Measurements from ENCODE around the gene CFAP74. TPM values are rescaled to one million over a fixed set of nuclear protein-coding genes. Genes with fewer than 3 reads are reported as not detected.

Gene CFAP74
- total RNA-seq, 2 experiments from 2014 or later = not detected

GRCh38 chr1:1929639-1930545, 73.7 kb downstream of the CFAP74 start:
- POLR2A ChIA-PET = no interaction called here
- H3K27ac Mint-ChIP-seq = no peak overlapping the region
- H3K9me3 Mint-ChIP-seq = peaks cover 11% of the 10 kb centered on the region
- no peaks in the 10 kb centered on the region for H3K4me1 Mint-ChIP-seq
- H3K27me3 Mint-ChIP-seq = no peaks in the 10 kb centered on the region
- no peak overlapping the region for H3K4me3 Mint-ChIP-seq
- no peak for DNase-seq
- H3K36me3 Mint-ChIP-seq = no peaks in the 10 kb centered on the region
- no peak for ATAC-seq (ENCODE audit: low read depth)

GRCh38 chr1:1929102-1929638, 74.4 kb downstream of the CFAP74 start:
- Mint-ChIP-seq H3K36me3 (no peaks in the 10 kb centered on the region), H3K9me3 (peaks cover 6% of the 10 kb centered on the region), H3K27me3 (no peaks in the 10 kb centered on the region), H3K27ac (no peak overlapping the region), H3K4me1 (no peaks in the 10 kb centered on the region), H3K4me3 (no peak overlapping the region)
- POLR2A ChIA-PET = no interaction called here
- no peak for ATAC-seq (ENCODE audit: low read depth)
- DNase-seq = no peak

GRCh38 chr1:1928231-1929101, 75.1 kb downstream of the CFAP74 start:
- ATAC-seq (ENCODE audit: low read depth) = no peak
- no peaks in the 10 kb centered on the region for H3K36me3 Mint-ChIP-seq
- no peak overlapping the region for H3K4me3 Mint-ChIP-seq
- POLR2A ChIA-PET = interaction anchor here (0.6 kb wide), 1 partner anchor 66 kb away, joined by 3 read pairs; no protein-coding TSS in a partner anchor
- DNase-seq = no peak
- no peak overlapping the region for H3K27ac Mint-ChIP-seq
- H3K4me1 Mint-ChIP-seq = no peaks in the 10 kb centered on the region
- peaks cover under 1% of the 10 kb centered on the region for H3K9me3 Mint-ChIP-seq
- no peaks in the 10 kb centered on the region for H3K27me3 Mint-ChIP-seq

- no peaks in the 10 kb centered on the region for H3K9me3 Mint-ChIP-seq
- DNase-seq (no peak), ATAC-seq (ENCODE audit: low read depth) (no peak)
- H3K4me3 Mint-ChIP-seq = no peak overlapping the region
- no peaks in the 10 kb centered on the region for H3K36me3 Mint-ChIP-seq
- POLR2A ChIA-PET = interaction anchor here (0.6 kb wide), 1 partner anchor 66 kb away, joined by 3 read pairs; no protein-coding TSS in a partner anchor
- H3K4me1 Mint-ChIP-seq = no peaks in the 10 kb centered on the region
- H3K27me3 Mint-ChIP-seq = no peaks in the 10 kb centered on the region
- no peak overlapping the region for H3K27ac Mint-ChIP-seq
Observed at GRCh38 chr1:1927751-1928150, 75.8 kb downstream of the CFAP74 start.

- no peak overlapping the region for H3K27ac Mint-ChIP-seq
- POLR2A ChIA-PET = no interaction called here
- no peaks in the 10 kb centered on the region for H3K4me1 Mint-ChIP-seq
- H3K27me3 Mint-ChIP-seq = no peaks in the 10 kb centered on the region
- ATAC-seq (ENCODE audit: low read depth) (no peak), DNase-seq (no peak)
- no peaks in the 10 kb centered on the region for H3K9me3 Mint-ChIP-seq
- no peaks in the 10 kb centered on the region for H3K36me3 Mint-ChIP-seq
- H3K4me3 Mint-ChIP-seq = no peak overlapping the region
Observed at GRCh38 chr1:1926886-1927660, 76.5 kb downstream of the CFAP74 start.

GRCh38 chr1:1926346-1926811, 77.2 kb downstream of the CFAP74 start:
- Mint-ChIP-seq H3K9me3 (no peaks in the 10 kb centered on the region), H3K27ac (no peak overlapping the region), H3K36me3 (no peaks in the 10 kb centered on the region), H3K27me3 (no peaks in the 10 kb centered on the region), H3K4me3 (no peak overlapping the region), H3K4me1 (no peaks in the 10 kb centered on the region)
- ATAC-seq (ENCODE audit: low read depth) = no peak
- no peak for DNase-seq
- POLR2A ChIA-PET = no interaction called here

GRCh38 chr1:1925437-1926345, 77.9 kb downstream of the CFAP74 start:
- no peaks in the 10 kb centered on the region for H3K4me1 Mint-ChIP-seq
- no peaks in the 10 kb centered on the region for H3K27me3 Mint-ChIP-seq
- ATAC-seq (ENCODE audit: low read depth) (no peak), DNase-seq (no peak)
- no peaks in the 10 kb centered on the region for H3K36me3 Mint-ChIP-seq
- H3K27ac Mint-ChIP-seq = no peak overlapping the region
- H3K4me3 Mint-ChIP-seq = no peak overlapping the region
- POLR2A ChIA-PET = no interaction called here
- no peaks in the 10 kb centered on the region for H3K9me3 Mint-ChIP-seq

- Mint-ChIP-seq H3K9me3 (no peaks in the 10 kb centered on the region), H3K4me1 (no peaks in the 10 kb centered on the region), H3K4me3 (no peak overlapping the region), H3K27ac (no peak overlapping the region), H3K36me3 (no peaks in the 10 kb centered on the region), H3K27me3 (no peaks in the 10 kb centered on the region)
- POLR2A ChIA-PET = no interaction called here
- ATAC-seq (ENCODE audit: low read depth) = no peak
- DNase-seq = no peak
Observed at GRCh38 chr1:1924849-1925248, 78.7 kb downstream of the CFAP74 start.

- no peaks in the 10 kb centered on the region for H3K9me3 Mint-ChIP-seq
- no peak overlapping the region for H3K27ac Mint-ChIP-seq
- POLR2A ChIA-PET = no interaction called here
- H3K4me3 Mint-ChIP-seq = no peak overlapping the region
- no peaks in the 10 kb centered on the region for H3K4me1 Mint-ChIP-seq
- ATAC-seq (ENCODE audit: low read depth) = no peak
- H3K36me3 Mint-ChIP-seq = no peaks in the 10 kb centered on the region
- DNase-seq = no peak
- H3K27me3 Mint-ChIP-seq = no peaks in the 10 kb centered on the region
Observed at GRCh38 chr1:1924386-1924785, 79.2 kb downstream of the CFAP74 start.

- H3K27me3 Mint-ChIP-seq = no peaks in the 10 kb centered on the region
- no peak overlapping the region for H3K27ac Mint-ChIP-seq
- POLR2A ChIA-PET = no interaction called here
- no peaks in the 10 kb centered on the region for H3K9me3 Mint-ChIP-seq
- ATAC-seq (ENCODE audit: low read depth) (no peak), DNase-seq (no peak)
- no peaks in the 10 kb centered on the region for H3K4me1 Mint-ChIP-seq
- H3K4me3 Mint-ChIP-seq = no peak overlapping the region
- H3K36me3 Mint-ChIP-seq = no peaks in the 10 kb centered on the region
Observed at GRCh38 chr1:1922956-1923833, 80.4 kb downstream of the CFAP74 start.

- no peaks in the 10 kb centered on the region for H3K36me3 Mint-ChIP-seq
- POLR2A ChIA-PET = no interaction called here
- no peaks in the 10 kb centered on the region for H3K27me3 Mint-ChIP-seq
- no peak overlapping the region for H3K27ac Mint-ChIP-seq
- ATAC-seq (ENCODE audit: low read depth) (no peak), DNase-seq (no peak)
- no peaks in the 10 kb centered on the region for H3K4me1 Mint-ChIP-seq
- H3K4me3 Mint-ChIP-seq = no peak overlapping the region
- no peaks in the 10 kb centered on the region for H3K9me3 Mint-ChIP-seq
Observed at GRCh38 chr1:1922702-1922955, 81.0 kb downstream of the CFAP74 start.
